ENCODE results near the gene DMD. TPM values are rescaled to one million over a fixed set of nuclear protein-coding genes. Genes with fewer than 3 reads are reported as not detected.

Gene DMD
- total and polyA plus RNA-seq, 2 donors from 2014 or later, result 4.2 to 17.9 TPM

DNA sequence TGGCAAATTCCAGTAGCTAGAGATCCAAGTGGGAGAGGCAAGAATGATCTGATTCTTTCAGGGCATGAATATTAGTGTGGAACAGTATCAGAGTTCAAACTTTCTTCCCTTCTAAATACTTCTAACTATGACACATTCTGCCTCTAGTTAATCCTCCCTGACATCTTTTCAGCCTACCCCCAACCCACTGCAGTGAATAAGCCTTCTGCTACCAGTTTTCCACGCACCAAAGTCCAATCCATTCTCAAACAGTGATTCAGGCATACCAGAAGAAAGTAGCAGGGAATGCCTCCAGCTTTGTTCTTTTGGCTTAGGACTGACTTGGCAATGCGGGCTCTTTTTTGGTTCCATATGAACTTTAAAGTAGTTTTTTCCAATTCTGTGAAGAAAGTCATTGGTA is 1984.1 kb downstream of the DMD start:
- intact Hi-C loops (cut with DNase I), result no loop called here
- Histone ChIP-seq H3K9me3 (ENCODE audit: control insufficient read depth in 2 of 3, insufficient read depth in 1 of 3, low read length in 3 of 3) (no peaks in the 10 kb centered on the region), H3K27me3 (ENCODE audit: control insufficient read depth, insufficient read depth, low read length) (no peaks in the 10 kb centered on the region), H3K4me3 (ENCODE audit: low read length in 3 of 3) (no peak overlapping the region), H3K27ac (ENCODE audit: low read depth in 2 of 2, low read length in 2 of 2) (no peak overlapping the region), H3K36me3 (ENCODE audit: control insufficient read depth in 2 of 3, insufficient read depth in 3 of 3, low read length in 3 of 3) (no peaks in the 10 kb centered on the region), H3K4me1 (ENCODE audit: control insufficient read depth in 2 of 3, insufficient read depth in 2 of 3, low read depth in 1 of 3, low read length in 3 of 3) (no peaks in the 10 kb centered on the region), H3K9ac (ENCODE audit: low read length in 3 of 3) (no peak overlapping the region)
- DNase-seq (no peak), FAIRE-seq (no peak)
- TF ChIP-seq, protein P1, sequence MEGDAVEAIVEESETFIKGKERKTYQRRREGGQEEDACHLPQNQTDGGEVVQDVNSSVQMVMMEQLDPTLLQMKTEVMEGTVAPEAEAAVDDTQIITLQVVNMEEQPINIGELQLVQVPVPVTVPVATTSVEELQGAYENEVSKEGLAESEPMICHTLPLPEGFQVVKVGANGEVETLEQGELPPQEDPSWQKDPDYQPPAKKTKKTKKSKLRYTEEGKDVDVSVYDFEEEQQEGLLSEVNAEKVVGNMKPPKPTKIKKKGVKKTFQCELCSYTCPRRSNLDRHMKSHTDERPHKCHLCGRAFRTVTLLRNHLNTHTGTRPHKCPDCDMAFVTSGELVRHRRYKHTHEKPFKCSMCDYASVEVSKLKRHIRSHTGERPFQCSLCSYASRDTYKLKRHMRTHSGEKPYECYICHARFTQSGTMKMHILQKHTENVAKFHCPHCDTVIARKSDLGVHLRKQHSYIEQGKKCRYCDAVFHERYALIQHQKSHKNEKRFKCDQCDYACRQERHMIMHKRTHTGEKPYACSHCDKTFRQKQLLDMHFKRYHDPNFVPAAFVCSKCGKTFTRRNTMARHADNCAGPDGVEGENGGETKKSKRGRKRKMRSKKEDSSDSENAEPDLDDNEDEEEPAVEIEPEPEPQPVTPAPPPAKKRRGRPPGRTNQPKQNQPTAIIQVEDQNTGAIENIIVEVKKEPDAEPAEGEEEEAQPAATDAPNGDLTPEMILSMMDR (IDR thresholded peaks at IDR 0.05; ENCODE audit: borderline replicate concordance, extremely low read depth, insufficient read depth), result no peak

DNA sequence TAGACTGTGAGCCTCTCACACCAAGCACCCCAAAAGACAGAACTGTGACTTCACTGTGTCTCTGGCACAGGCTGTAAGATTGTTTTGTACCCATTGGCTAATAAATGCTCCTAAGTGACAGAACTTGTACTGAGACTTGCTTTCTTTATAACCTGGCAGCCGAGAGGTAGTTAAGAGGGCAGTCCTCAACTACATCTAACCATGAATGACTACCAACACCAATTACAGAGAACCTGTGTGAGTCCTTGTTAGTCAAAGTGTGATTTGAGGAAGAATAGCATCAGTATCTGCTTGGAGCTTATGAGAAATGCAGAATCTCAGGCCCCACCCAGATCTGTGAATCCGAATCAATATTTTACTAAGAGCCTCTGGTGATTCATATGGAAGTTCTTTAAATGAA is 1985.5 kb downstream of the DMD start:
- Histone ChIP-seq H3K4me3 (ENCODE audit: low read length in 3 of 3) (no peak overlapping the region), H3K9ac (ENCODE audit: low read length in 3 of 3) (no peak overlapping the region), H3K4me1 (ENCODE audit: control insufficient read depth in 2 of 3, insufficient read depth in 2 of 3, low read depth in 1 of 3, low read length in 3 of 3) (no peaks in the 10 kb centered on the region), H3K9me3 (ENCODE audit: control insufficient read depth in 2 of 3, insufficient read depth in 1 of 3, low read length in 3 of 3) (no peaks in the 10 kb centered on the region), H3K27me3 (ENCODE audit: control insufficient read depth, insufficient read depth, low read length) (no peaks in the 10 kb centered on the region), H3K27ac (ENCODE audit: low read depth in 2 of 2, low read length in 2 of 2) (no peak overlapping the region), H3K36me3 (ENCODE audit: control insufficient read depth in 2 of 3, insufficient read depth in 3 of 3, low read length in 3 of 3) (no peaks in the 10 kb centered on the region)
- intact Hi-C loops (cut with DNase I), result no loop called here
- DNase-seq (no peak), FAIRE-seq (no peak)
- TF ChIP-seq, protein P1 (IDR thresholded peaks at IDR 0.05; ENCODE audit: borderline replicate concordance, extremely low read depth, insufficient read depth), result no peak

DNA sequence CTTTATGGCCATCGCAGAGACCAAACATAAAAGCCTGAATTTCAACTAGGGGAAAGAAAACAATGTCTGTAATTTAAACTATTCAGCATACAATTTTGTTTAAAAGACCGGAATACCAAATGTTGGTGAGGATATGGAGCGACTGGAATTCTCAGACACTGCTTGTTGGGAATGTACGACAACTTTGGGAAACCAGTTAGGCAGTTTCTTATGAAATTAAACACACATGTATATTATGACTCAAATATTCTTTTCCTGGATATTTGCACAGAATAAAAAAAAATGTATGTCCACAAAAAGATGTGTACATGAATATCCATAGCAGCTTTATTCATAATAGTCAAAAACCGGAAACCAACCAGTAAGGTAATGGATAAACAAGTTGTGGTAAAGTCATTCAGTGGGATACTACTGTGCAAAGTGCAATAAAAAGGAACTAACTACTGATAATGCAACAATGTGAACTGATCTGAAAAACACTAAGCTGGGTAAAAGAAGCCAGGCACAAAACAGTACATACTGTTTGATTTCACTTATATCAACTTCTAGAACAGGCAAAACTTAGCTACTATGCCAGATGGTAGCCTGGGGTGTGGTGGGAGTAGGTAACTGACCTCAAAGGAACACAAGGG is 1986.9 kb downstream of the DMD start:
- H3K9me3 ChIP-seq (ENCODE audit: control insufficient read depth in 2 of 3, insufficient read depth in 1 of 3, low read length in 3 of 3), result no peaks in the 10 kb centered on the region
- intact Hi-C loops (cut with DNase I), result no loop called here
- H3K9ac ChIP-seq (ENCODE audit: low read length in 3 of 3), result no peak overlapping the region
- no peaks in the 10 kb centered on the region for H3K4me1 ChIP-seq (ENCODE audit: control insufficient read depth in 2 of 3, insufficient read depth in 2 of 3, low read depth in 1 of 3, low read length in 3 of 3)
- no peaks in the 10 kb centered on the region for H3K36me3 ChIP-seq (ENCODE audit: control insufficient read depth in 2 of 3, insufficient read depth in 3 of 3, low read length in 3 of 3)
- no peak for FAIRE-seq
- DNase-seq, result no peak
- H3K4me3 ChIP-seq (ENCODE audit: low read length in 3 of 3), result no peak overlapping the region
- no peaks in the 10 kb centered on the region for H3K27me3 ChIP-seq (ENCODE audit: control insufficient read depth, insufficient read depth, low read length)
- H3K27ac ChIP-seq (ENCODE audit: low read depth in 2 of 2, low read length in 2 of 2), result no peak overlapping the region
- TF ChIP-seq, protein P1 (IDR thresholded peaks at IDR 0.05; ENCODE audit: borderline replicate concordance, extremely low read depth, insufficient read depth), result no peak

DNA sequence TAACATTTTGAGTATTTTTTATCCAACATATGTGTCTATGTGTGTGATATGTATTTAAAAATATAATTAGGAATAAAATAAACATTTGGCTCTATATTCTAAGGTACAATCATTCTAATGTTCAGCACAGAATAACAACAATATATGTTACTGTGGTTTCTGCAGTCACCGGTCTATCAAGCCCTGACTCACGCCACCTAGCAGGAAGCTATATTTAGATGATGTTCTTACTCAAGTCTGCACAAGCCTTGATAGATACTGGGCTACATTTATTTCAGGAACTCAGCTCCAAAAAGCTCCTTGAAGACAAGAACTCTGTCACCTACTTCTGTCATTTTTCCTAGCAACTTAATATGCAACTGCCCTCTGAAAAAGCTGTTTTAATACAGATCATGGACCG is 1987.5 kb downstream of the DMD start:
- H3K27me3 ChIP-seq (ENCODE audit: control insufficient read depth, insufficient read depth, low read length), result no peaks in the 10 kb centered on the region
- no peaks in the 10 kb centered on the region for H3K4me1 ChIP-seq (ENCODE audit: control insufficient read depth in 2 of 3, insufficient read depth in 2 of 3, low read depth in 1 of 3, low read length in 3 of 3)
- no peak for FAIRE-seq
- no peak overlapping the region for H3K4me3 ChIP-seq (ENCODE audit: low read length in 3 of 3)
- no peaks in the 10 kb centered on the region for H3K9me3 ChIP-seq (ENCODE audit: control insufficient read depth in 2 of 3, insufficient read depth in 1 of 3, low read length in 3 of 3)
- no peaks in the 10 kb centered on the region for H3K36me3 ChIP-seq (ENCODE audit: control insufficient read depth in 2 of 3, insufficient read depth in 3 of 3, low read length in 3 of 3)
- DNase-seq, result no peak
- TF ChIP-seq, protein P1 (IDR thresholded peaks at IDR 0.05; ENCODE audit: borderline replicate concordance, extremely low read depth, insufficient read depth), result no peak
- intact Hi-C loops (cut with DNase I), result no loop called here
- no peak overlapping the region for H3K9ac ChIP-seq (ENCODE audit: low read length in 3 of 3)
- H3K27ac ChIP-seq (ENCODE audit: low read depth in 2 of 2, low read length in 2 of 2), result no peak overlapping the region

All from kidney (tissue), 14 donors.